Natural killer cell (primary cell): ENCODE measurements around the gene EPB41L4A. TPM values are rescaled to one million over a fixed set of nuclear protein-coding genes. Genes with fewer than 3 reads are reported as not detected.

Source experiments
- ATAC-seq, 3 donors: fragments of 150-1000 bp in 2 of 3; fragments of 200-7000 bp in 1 of 3; cut with Tn5 transposase; 1 replicate in 1 of 3; 2 replicates in 2 of 3; pipeline ENCODE4 v1.10.0; 2021; ENCODE audit warnings: mild to moderate bottlenecking in 2 of 3, moderate library complexity in 2 of 3
- DNase-seq, 2 donors: peaks; one replicate each; pipeline versions ENCODE4 v3.0.0 to v3.0.0-alpha.2; 2013 to 2021; ENCODE audit warnings: mixed read lengths in 1 of 2
- H3K27ac ChIP-seq: one replicate; pipeline ENCODE4 v1.5.1; 2013; ENCODE audit warnings: mild to moderate bottlenecking, low read length
- H3K27me3 ChIP-seq: one replicate; pipeline ENCODE4 v1.6.1; 2013; ENCODE audit warnings: low read length; ENCODE audit not compliant: control insufficient read depth, insufficient read depth
- H3K36me3 ChIP-seq: one replicate; pipeline ENCODE4 v1.6.1; 2013; ENCODE audit warnings: low read length; ENCODE audit not compliant: control insufficient read depth, insufficient read depth
- H3K4me1 ChIP-seq: one replicate; pipeline ENCODE4 v1.6.1; 2013; ENCODE audit warnings: low read length; ENCODE audit not compliant: control insufficient read depth, insufficient read depth
- H3K4me3 ChIP-seq: one replicate; pipeline ENCODE4 v1.5.1; 2013; ENCODE audit warnings: low read length
- H3K9me3 ChIP-seq: one replicate; pipeline ENCODE4 v1.6.1; 2013; ENCODE audit warnings: low read length; ENCODE audit not compliant: control insufficient read depth, insufficient read depth
- H3K27ac Mint-ChIP-seq, 2 donors: one replicate each; pipeline ENCODE4 v1.8.0; 2022; ENCODE audit warnings: mild to moderate bottlenecking in 2 of 2, mixed read lengths in 2 of 2, moderate library complexity in 1 of 2
- H3K27me3 Mint-ChIP-seq, 2 donors: one replicate each; pipeline ENCODE4 v1.8.0; 2022; ENCODE audit warnings: low read depth in 2 of 2, mixed read lengths in 2 of 2
- H3K36me3 Mint-ChIP-seq: one replicate; pipeline ENCODE4 v1.8.0; 2022; ENCODE audit warnings: mixed read lengths
- H3K4me1 Mint-ChIP-seq, 2 donors: one replicate each; pipeline ENCODE4 v1.8.0; 2022; ENCODE audit warnings: mixed read lengths in 2 of 2
- H3K4me3 Mint-ChIP-seq: one replicate; pipeline ENCODE4 v1.8.0; 2022; ENCODE audit warnings: mild to moderate bottlenecking, moderate library complexity, mixed read lengths
- H3K9me3 Mint-ChIP-seq, 2 donors: one replicate each; pipeline ENCODE4 v1.8.0; 2022; ENCODE audit warnings: mixed read lengths in 2 of 2
- WGBS: methylation state at CpG from one replicate; pipeline ENCODE4 v1.1.7; 2013; ENCODE audit warnings: missing lambda C conversion rate; ENCODE audit not compliant: insufficient coverage; 5-methylcytosine and 5-hydroxymethylcytosine counted together
- intact Hi-C: fragments of 100-400 bp; cut with micrococcal nuclease; formaldehyde crosslinking; loops from one replicate; pipeline ENCODE4 v1.14.2; 2022
- total RNA-seq, 4 donors: library from RNA; stranded (reverse); fragments of 120-200 nt in 1 of 4; gene quantifications; one replicate each; pipeline versions ENCODE4 v1.2.3 to v1.2.4, GENCODE V29; 2013 to 2022
- TF ChIP-seq, protein P1 (sequence below): fragments of 200-600 bp; IDR thresholded peaks from one replicate; pipeline ENCODE4 v1.8.0; 2022; ENCODE audit warnings: antibody characterized with exemption

EPB41L4A gene
- total RNA-seq, 3 donors from 2014 or later (not counting 1 experiment from before 2014, with no cell fraction given), result 21.9 to 30.4 (median 22.1) TPM

DNA sequence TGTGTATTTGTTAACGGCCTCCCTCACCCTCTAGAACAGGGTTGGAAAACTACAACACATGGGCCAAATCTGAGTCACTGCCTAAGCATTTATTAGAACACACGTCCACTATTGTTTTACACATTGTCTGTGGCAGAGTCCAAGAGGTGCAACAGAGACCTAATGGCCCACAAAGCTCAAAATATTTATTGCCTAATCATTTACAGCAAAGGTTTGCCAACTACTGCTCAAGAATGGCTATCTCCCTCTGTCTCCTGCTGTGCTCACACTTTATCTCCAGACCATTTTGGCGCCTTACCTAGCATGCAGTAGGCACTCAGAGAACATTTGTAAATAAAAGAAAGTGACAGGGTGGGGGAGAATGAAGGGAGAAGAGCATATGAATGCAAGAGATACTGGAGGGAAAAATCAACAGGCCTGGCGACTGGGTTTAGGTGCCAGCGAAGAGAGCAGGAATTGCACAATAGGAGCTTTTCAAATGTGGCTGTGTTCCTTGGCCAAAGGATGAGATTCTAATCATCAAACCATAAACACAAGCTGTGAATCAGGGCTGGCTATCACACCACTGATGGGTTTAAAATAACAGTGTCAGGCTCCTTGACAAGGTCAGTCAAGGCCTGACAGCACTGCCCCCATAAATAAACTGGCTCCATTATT is 80.3 kb downstream of the EPB41L4A start:
- H3K27ac Mint-ChIP-seq, result no peak overlapping the region
- peaks cover 0 to 11% of the 10 kb centered on the region in 2 donors for H3K27me3 Mint-ChIP-seq
- H3K36me3 ChIP-seq, result no peaks in the 10 kb centered on the region
- WGBS, result 86% methylated on average over 5 of the region's 5 CpGs
- no peak overlapping the region for H3K4me3 ChIP-seq
- DNase-seq, result no peak
- H3K36me3 Mint-ChIP-seq, result no peaks in the 10 kb centered on the region
- H3K27ac ChIP-seq, result no peak overlapping the region
- H3K4me1 Mint-ChIP-seq, result peaks cover 0 to 31% of the 10 kb centered on the region in 2 donors
- H3K4me1 ChIP-seq, result no peaks in the 10 kb centered on the region
- no peaks in the 10 kb centered on the region for H3K27me3 ChIP-seq
- no peak overlapping the region for H3K4me3 Mint-ChIP-seq
- intact Hi-C loops, result no loop called here
- TF ChIP-seq, protein P1, sequence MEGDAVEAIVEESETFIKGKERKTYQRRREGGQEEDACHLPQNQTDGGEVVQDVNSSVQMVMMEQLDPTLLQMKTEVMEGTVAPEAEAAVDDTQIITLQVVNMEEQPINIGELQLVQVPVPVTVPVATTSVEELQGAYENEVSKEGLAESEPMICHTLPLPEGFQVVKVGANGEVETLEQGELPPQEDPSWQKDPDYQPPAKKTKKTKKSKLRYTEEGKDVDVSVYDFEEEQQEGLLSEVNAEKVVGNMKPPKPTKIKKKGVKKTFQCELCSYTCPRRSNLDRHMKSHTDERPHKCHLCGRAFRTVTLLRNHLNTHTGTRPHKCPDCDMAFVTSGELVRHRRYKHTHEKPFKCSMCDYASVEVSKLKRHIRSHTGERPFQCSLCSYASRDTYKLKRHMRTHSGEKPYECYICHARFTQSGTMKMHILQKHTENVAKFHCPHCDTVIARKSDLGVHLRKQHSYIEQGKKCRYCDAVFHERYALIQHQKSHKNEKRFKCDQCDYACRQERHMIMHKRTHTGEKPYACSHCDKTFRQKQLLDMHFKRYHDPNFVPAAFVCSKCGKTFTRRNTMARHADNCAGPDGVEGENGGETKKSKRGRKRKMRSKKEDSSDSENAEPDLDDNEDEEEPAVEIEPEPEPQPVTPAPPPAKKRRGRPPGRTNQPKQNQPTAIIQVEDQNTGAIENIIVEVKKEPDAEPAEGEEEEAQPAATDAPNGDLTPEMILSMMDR, result no peak
- no peaks in the 10 kb centered on the region for H3K9me3 ChIP-seq
- no peaks in the 10 kb centered on the region for H3K9me3 Mint-ChIP-seq
- no peak for ATAC-seq

DNA sequence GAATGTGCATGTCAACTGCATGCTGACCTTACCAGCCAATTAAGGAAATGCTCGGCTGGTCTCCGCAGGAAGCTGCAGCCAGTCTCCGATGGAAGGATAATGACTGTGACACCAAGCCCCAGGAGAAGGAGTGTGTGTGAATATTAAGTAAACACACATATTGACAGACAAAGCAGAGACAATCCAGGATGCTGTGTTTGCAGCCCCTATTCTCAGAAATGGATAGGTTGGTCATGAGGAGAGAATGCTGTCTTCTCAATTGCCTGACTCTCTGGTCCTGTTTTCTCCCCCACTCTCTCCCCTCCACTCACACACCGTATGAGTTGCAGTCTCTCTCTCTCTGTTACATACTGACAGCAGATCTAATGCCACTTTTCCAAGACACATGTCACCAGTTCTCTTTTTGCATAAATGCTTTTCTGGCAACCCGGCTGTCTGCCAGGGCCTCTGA is 85.7 kb downstream of the EPB41L4A start:
- intact Hi-C loops, result no loop called here
- peaks cover 0 to 10% of the 10 kb centered on the region in 2 donors for H3K27me3 Mint-ChIP-seq
- Histone ChIP-seq H3K4me3 (no peak overlapping the region), H3K27ac (no peak overlapping the region), H3K36me3 (no peaks in the 10 kb centered on the region), H3K9me3 (no peaks in the 10 kb centered on the region), H3K27me3 (peaks cover 3% of the 10 kb centered on the region), H3K4me1 (peaks cover 4% of the 10 kb centered on the region)
- 54% methylated on average over 5 of the region's 5 CpGs for WGBS
- ATAC-seq, result no peak
- no peak overlapping the region for H3K4me3 Mint-ChIP-seq
- H3K36me3 Mint-ChIP-seq, result no peaks in the 10 kb centered on the region
- H3K4me1 Mint-ChIP-seq, result peaks cover 7 to 38% of the 10 kb centered on the region in 2 donors
- H3K27ac Mint-ChIP-seq, result no peak overlapping the region
- TF ChIP-seq, protein P1, result no peak
- DNase-seq, result no peak
- H3K9me3 Mint-ChIP-seq, result no peaks in the 10 kb centered on the region

DNA sequence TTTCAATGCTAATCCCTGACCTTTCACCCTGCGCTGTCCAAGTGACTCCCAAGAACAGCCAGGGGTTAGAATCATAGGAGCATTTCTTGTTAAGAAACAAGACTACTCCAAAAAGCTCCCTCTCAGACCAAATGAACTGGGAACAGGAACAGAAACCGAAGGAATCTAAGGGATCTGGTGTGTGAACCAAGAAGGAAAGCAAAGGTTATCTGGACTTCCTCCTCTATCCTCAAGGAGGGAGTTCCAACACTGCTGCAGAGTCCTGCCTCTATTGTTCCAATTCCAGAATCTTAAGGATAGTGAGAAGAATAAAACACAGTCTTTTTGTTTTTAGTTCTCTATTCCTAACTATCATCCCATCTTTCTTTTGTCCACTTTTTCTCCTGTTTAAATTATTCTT is 87.2 kb downstream of the EPB41L4A start:
- no peak overlapping the region for H3K27ac ChIP-seq
- H3K4me1 ChIP-seq, result peaks cover 4% of the 10 kb centered on the region
- intact Hi-C loops, result no loop called here
- no peak overlapping the region for H3K4me3 ChIP-seq
- H3K9me3 Mint-ChIP-seq, result no peaks in the 10 kb centered on the region
- H3K4me1 Mint-ChIP-seq, result peaks cover 7 to 31% of the 10 kb centered on the region in 2 donors
- H3K27ac Mint-ChIP-seq, result no peak overlapping the region
- no peaks in the 10 kb centered on the region for H3K36me3 Mint-ChIP-seq
- 100% methylated on average over 1 of the region's 2 CpGs for WGBS
- DNase-seq (no peak), ATAC-seq (no peak)
- no peaks in the 10 kb centered on the region for H3K36me3 ChIP-seq
- TF ChIP-seq, protein P1, result no peak
- H3K9me3 ChIP-seq, result no peaks in the 10 kb centered on the region
- H3K4me3 Mint-ChIP-seq, result no peak overlapping the region
- peaks cover 0 to 7% of the 10 kb centered on the region in 2 donors for H3K27me3 Mint-ChIP-seq
- peaks cover 3% of the 10 kb centered on the region for H3K27me3 ChIP-seq
